ENCODE measurements around the gene RBM47.
"Not testable (repeated sequence)": the region's sequence is repeated elsewhere in the genome, so short reads cannot be mapped to it uniquely, and the experiment has no call there.

RBM47 gene

DNA sequence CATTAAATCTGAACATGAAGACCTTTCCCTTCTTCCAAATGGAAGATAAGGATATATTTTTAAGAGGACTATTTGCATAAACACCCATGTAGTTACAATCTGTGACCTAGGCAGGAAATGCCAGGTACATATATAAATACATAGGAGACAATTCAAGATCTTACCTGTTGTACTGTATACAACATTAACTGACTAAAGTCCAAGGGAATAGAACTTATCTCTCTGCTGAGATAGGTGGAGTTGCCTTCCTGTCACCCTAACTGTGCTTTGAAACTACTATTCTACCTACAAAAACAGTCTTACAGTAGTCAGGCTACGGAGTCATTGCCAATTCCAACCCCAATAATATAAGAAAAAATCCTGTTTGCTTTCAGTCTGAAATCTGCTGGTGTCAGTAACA, 188.2 kb downstream of the RBM47 start:
- DNase-seq (ENCODE audit: low read depth), result no peak

DNA sequence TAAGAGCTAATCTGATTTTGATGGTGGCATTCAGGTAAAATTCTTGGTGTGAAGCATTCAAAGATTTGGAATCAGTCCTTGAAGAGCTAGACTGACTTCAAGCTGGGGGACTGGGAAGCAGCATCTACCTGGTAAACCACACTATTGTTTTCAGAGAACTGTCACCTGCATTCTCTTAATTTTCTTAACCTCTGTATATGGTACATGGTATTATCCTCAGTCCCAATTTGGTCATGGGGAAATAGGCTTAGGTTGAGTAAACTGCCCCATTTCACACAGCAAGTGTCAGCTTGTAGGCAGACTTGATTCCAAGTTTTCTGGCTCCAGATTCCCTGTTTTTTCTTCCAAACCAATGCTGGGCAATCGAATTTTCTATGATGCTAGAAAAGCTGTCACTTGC, 190.1 kb downstream of the RBM47 start:
- DNase-seq (ENCODE audit: low read depth), result no peak

DNA sequence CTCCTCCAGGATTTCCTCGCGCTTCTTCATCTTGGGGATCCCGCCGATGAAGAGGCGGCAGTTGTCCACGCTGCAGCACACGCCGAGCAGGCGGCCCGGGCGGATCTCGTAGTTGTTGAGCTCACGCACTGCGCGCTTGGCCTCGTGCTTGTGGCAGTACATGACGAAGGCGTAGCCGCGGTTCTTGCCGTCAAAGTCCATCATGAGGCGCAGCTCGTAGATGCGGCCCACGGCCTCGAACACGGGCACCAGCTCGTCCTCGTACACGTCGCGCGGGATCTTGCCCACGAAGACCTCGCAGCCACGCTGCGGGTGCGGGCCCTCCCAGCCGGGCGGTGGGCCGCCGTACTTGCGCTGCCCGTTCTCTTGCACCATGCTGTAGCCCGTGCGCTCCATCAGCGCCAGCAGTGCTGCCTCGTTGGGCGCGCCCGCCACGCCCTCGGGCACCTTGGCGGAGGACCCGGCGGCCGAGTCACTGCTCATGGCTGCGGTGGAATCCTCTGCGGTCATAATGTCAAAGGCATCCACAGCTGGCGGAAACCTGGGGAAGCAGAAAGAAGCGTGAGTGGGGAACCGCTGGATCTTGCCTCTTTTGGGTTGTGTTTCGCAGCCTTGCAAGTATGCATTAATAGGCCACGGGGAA, 191.2 kb downstream of the RBM47 start:
- DNase-seq (ENCODE audit: low read depth), result no peak

DNA sequence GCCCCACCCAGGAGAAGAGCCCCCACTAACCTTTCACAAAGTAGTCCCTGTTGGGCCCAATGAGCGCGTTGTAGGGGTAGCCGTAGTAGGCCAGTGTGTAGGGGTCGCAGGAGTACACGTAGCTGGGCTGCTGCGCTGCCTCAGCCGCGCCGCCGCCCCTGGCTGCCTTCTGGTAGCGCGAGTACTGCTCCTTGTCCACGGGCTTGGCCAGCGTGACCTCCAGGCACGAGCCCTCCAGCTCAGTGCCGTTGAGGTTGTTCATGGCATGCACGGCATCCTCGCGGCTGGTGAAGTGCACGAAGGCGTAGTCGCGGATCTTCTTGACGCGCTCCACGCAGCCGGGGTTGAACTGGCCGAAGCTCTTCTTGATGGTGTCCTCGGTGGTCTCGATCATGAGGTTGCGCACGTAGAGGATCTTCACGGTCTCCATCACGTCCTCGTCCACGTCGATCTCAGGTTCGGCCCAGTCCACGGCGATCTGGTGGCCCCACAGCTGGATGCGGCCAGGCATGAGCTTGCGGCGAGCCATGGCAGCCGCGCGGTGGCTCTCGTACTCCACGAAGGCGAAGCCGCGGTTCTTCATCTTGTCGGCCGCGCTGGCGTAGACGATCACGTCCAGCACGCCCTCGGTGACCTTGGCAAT, 191.8 kb downstream of the RBM47 start:
- no peak for DNase-seq (ENCODE audit: low read depth)

DNA sequence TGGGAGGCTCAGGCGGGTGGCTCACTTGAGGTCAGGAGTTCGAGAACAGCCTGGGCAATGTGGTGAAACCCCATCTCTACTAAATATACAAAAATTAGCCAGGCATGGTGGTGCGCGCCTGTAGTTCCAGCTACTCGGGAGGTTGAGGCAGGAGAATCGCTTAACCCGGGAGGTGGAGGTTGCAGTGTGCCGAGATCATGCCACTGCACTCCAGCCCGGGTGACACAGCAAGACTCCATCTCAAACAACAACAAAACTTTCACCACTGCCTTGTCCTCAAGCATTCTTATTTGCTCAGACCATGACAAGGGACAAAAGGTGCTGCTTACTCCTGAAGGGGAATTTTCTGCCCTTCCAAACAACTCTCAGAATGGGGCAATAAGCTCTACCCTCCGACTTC, 194.4 kb downstream of the RBM47 start:
- DNase-seq (ENCODE audit: low read depth), result not testable (repeated sequence)

DNA sequence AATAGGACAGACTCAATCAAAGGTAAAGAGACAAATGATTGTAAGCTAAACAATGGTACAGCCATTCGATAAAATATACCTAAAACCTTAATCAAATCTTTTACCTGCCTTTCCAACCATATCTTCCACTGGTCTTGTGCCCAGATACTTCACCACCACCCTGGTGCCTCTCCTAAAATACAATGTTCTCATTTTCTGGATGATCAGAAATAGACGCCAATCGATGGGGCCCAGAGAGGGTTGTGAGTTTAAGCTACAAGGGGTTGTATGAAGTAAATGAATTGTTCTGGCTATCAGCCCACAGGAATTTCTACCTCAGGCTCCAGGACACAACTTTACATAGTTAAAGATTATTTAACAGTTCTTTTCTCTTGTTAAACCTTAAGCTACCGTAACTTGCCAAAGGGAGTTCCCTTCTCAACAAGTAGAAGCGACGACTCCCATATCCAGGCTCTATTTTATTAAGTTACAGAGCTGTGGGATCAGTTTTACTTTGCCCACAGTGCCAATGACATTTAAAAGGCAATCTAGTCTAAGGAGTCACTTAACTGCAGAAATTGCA, 195.5 kb downstream of the RBM47 start:
- no peak for DNase-seq (ENCODE audit: low read depth)

DNA sequence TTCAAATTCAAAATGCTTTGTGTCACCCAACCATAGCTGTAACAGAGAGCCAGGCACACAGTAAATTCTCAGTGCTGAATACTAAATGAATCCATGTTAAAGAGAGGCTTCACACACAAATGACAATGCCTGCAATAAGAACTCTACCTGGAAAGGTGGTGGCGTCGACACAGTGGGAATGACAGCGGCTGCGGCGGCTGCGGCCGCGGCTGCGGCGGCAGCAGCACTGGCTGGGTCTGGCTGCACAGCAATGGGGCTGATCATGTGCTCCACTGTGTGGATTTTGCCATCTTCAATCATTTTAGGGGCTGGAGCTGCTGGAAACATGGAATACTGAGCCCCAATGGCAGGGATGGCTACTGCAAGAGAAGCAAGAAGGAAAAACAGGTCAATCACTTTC, 197.2 kb downstream of the RBM47 start:
- no peak for DNase-seq (ENCODE audit: low read depth)

DNA sequence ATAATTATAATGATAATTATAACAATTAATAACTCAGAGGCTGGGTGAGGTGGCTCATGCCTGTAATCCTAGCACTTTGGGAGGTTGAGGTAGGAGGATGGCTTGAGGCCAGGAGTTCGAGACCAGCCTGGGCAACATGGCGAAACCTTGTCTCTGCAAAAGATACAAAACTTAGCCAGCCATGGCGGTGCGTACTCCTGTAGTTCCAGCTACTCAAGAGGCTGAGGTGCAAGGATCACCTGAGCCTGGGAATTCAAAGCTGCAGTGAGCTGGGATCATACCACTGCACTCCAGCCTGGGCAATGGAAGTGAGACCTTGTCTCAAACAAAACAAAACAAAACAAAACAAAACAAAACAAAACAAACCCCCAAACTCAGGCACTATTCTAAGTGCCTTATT, 201.8 kb downstream of the RBM47 start:
- DNase-seq (ENCODE audit: low read depth), result not testable (repeated sequence)

DNA sequence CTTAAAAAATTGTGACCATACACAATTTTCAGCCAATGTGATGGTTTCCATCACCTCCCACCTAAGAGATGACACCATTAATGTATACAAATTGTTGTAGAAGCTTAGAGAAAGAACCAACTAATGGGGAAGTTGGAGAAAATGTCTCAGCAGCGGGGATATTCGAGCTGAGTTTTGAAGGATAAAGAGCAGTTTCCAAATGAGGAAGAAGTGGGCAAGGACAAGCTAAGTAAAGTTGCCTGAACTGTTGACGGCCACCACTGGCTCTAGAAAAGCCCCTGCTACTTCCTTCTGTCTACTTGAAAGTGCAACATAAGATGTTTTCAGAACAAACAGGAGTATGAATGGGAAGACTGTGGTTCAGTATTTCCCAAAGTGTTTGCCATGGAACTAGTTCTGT, 202.5 kb downstream of the RBM47 start:
- DNase-seq (ENCODE audit: low read depth), result no peak

DNA sequence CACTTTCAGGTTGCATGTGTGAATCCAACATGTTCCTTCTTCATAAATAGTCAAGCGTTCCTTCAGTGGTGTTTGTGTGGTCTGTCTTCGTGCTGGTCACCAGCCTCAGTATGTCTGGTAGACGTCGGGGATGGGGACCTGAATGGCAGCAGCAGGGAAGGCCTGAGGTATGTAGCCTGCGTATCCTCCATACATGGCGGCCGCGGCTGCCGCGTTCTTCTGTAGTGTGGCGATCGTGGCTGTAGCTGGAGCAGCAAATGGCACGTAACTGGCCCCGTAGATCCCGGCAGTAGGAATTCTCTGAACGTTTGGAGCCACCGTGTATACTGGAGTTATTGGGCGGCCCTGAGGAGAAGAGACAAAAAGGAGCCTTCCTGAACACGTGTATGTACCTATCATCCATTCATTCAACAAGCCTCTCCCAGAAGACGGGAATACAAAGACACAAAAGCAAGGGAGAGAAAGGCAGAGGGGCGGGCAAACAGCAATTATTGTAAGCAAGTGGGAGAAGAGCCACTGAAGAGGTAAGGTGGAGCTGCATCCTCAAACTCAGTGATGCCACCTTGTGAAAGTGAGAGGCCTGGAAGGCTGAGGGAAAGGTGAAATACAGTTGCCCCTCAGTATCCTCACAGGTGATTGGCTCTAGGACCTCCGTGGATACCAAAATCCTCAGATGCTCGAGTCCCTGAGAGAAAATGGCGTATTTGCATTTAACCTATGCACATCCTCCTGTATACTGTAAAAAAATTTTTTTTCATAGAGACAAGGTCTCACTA, 203.7 kb downstream of the RBM47 start:
- no peak for DNase-seq (ENCODE audit: low read depth)

DNA sequence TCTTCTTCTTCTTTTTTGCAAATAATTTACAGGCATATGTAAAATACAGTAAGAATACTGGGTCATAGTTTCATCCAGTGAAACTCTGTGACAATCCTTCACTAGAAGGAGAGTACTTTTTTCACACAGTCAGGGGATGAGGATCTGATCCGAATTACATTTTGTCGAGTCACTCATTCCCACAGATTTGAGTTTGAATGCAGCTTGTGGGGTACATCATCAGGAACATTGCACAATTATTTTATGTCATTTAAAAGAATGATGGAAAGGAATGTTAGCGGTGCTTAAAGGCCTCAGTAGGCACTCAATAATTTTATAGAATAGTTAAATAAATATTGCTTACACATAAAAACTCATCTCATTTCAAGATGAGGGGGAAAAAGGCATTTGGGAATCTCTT, 205.9 kb downstream of the RBM47 start:
- no peak for DNase-seq (ENCODE audit: low read depth)

DNA sequence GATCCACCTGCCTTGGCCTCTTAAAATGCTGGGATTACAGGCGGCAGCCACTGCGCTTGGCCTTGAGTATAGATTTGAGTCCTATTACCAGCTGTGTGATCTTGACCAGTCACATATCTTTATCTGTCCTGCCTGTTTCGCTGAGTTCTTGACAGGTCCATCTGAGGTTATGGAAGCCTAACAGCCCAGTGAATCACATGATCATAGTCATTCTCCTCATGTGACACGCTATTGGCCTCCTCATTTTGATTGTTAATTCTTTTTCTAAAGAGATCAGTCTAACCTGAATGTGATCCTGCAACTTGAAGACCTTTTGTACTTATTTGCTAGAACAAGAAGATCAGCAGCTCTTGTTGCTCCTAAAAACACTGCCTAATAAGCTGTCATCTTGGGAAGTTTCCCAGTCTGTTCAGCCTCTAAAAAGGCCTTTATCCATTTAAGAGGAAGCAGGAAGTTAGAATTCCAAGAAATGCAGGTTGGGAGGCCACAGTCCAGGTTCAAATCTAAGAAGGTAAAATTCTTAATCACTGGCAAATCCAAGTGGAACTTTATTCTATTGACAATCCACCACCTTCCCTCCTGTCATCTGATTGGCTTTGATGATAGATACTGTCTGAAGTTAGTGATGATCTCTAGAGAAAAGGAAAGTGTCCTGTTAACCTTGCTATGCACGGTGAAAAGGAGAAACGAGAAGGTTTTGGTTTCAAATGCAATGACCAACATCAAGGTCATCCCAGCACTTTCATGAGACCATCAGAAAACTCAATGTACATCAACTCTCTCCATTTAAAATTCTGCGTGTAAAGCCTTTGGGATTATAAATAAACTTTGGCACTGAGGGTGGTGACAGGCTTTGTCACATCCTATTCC, 207.6 kb downstream of the RBM47 start:
- DNase-seq (ENCODE audit: low read depth), result no peak

DNA sequence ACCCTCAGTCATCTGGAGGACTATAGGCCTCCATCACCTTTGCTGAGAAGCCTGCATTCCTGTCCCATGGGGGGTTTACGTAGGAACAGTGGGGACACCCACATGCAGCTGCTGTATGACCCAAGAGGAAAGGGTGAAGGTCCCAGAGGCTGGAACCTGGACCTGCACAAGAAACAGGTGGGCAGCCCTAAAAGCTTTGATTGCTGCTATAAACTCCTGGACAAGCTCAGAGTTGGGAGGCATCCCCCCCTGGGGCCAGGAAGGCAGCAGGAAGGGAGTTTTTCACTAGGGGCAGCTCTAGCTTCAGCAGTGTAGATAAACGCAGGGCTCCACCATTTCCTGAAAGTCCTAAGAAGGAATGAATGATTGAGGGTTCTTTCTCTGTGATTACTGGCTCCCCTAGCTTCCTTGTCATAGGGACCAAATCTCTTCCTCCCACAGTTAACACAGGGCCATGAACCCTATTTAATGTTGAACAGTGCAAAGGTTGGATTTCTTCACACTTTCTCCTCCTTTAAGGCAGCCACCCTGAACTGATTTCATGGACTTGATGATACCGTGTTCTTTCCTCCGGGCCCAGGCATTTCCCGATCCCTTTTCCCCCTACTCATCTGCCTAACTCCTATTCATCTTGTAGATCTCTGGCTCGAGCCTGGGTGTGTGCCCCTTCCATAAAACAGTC, 210.3 kb downstream of the RBM47 start:
- DNase-seq (ENCODE audit: low read depth), result no peak

DNA sequence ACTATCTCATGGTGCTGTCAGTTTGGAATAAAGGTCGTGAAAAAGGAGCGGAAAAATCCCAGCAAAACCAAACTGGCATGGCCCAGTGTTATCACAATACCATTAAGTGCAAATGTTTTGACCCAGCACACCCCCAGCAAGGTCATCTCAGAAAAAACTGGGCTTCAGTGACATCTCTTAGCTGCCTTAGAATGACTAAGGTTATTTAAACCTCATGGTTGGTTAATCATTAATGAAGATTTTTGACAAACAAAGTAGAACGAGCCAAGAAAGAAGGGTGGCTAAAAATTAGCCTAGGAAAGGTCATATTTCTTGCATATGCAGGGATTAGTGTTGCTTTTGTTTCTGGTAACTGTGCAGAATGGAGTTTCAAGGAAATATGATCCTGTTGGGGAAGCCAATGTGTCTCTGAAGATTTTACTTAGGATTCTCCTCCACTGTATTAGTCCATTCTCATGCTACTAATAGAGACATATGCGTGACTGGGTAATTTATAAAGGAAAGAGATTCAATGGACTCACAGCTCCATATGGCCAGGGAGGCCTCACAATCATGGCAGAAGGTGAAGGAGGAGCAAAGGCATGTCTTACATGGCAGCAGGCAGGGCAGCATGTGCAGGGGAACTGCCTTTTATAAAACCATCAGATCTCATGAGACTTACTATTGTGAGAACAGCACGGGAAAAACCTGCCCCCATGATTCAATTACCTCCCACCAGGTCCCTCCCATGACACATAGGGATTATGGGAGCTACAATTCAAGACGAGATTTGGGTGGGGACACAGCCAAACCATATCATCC, 211.0 kb downstream of the RBM47 start:
- DNase-seq (ENCODE audit: low read depth), result no peak

DNA sequence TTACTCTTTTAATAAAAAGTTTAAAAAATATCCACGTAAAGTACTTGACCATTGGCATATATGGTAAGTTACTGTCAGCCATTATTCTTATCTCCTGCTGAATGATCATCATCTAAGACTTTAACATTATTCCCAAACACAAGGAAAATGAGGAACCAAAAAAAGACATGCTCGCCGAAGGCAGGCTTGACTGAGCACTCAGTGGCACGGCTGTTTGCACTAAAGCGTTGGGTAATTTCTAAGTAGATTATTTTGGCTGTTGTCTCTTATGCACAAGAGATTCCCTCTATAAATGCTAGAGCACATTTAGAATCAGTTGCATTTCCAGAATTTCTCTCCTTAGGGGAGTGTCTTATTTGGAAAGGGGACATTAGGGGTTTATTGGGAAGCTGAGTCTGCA, 211.7 kb downstream of the RBM47 start:
- DNase-seq (ENCODE audit: low read depth), result no peak

DNA sequence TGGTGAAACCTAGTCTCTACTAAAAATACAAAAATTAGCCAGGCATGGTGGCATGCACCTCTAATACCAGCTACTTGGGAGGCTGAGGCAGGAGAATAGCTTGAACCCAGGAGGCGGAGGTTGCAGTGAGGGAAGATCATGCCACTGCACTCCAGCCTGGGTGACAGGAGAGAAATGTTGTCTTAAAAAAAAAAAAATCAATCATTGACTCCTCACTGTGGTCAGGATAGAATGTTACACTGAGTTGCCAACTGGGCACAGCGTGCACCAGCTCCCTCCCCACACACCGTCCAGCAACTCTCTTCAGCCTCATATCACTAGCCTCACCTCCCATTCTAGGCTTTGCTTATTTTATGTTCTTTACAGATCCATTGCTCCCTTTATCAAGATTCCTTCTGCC, 215.0 kb downstream of the RBM47 start:
- DNase-seq (ENCODE audit: low read depth), result no peak

DNA sequence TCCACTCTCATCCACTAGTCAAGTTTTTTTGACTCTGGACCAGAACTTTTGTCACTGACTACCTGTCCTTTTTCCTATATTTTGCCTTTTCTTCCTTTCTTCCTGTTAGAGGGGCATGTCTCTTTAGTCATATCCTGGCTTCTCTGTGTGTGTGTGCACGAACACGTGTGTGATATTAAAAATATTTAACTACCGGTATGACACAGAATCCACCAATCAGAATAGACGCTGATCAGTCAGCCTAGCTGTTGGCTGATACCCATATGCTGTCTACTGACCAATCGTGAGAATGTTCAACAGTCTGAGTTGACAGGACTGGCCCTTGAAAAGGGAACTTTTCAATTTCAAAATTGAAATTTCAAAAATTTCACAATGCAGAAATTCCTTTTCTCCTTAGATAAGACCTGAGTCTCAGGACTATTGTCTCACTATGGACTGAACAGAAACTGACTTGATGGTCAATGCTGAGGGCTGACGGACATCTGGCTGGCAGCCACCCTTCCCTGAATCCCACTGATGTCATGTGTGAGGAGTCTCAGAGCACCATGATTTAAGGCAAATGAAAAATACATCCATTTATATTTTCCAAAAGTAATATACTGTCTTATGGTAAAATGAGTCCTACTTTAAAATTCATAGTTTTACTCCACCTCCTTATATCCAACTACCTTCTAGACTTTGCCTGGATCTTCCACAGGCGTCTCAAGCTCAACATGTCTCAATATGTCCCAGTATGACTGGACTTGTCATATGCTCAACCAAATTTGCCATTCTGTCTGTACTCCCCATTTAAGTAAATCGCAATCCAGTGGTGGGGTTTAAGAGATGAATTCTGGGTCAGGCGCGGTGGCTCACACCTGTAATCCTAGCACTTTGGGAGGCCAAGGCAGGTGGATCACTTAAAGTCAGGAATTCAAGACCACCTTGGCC, 216.5 kb downstream of the RBM47 start:
- DNase-seq (ENCODE audit: low read depth), result no peak

DNA sequence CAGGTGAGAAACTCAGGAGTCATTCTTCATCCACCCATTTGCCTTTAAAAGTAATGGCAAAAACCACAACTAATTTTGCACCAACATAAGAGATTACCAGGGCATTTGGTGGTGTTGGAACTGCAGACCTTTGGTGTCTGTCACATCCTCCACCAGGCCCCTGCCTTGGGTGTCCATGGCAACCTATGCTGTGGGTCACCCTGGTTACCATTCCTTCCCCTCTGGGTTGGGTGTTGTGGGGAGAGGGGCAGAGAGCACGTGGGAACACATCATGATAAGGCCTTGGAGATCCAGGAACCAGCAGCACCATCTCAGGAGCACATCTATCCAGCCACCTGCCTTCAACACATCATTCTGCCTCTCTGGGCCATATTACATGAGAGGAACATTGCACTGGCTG, 217.3 kb downstream of the RBM47 start:
- DNase-seq (ENCODE audit: low read depth), result no peak

DNA sequence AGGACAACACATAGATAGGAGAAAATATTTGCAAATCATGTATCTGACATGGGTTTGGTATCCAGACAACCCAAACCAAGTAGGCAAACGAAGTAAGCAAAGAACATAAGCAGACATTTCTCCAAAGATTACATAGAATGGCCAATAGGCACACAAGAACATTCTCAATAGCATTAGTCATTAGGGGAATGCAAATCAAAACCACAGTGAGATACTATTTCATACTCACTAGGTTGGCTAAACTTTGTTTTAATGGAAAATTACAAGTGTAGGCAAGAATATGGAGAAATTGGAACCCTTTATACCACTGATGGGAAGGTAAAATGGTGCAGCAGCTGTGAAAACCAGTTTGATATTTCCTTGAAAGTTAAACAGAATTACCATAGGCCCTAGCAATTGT, 219.8 kb downstream of the RBM47 start:
- no peak for DNase-seq (ENCODE audit: low read depth)

DNA sequence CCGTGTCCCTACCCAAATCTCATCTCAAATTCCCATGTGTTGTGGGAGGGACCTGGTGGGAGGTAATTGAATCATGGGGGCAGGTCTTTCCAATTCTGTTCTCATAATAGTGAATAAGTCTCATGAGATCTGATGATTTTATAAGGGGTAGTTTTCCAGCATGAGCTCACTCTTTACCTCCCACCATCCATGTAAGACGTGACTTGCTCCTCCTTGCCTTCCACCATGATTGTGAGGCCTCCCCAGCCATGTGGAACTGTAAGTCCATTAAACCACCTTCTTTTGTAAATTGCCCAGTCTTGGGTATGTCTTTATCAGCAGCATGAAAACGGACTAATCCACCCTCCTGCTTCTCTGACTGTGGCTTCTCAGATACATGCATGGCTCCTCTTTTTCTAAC, 222.2 kb downstream of the RBM47 start:
- not testable (repeated sequence) for DNase-seq (ENCODE audit: low read depth)

Measured in stimulated activated CD8-positive, alpha-beta memory T cell treated with anti-CD3 and anti-CD28 coated beads, Interleukin-4, amount 100 ng/mL, for 24 hours (primary cell).